DND-41 (cell line): ENCODE measurements around the gene ANKMY2.

Source experiments
- ATAC-seq: fragments of 200-7000 bp; cut with Tn5 transposase; 3 replicates; pipeline ENCODE4 v1.9.1; 2021; ENCODE audit warnings: low read depth; ENCODE audit not compliant: insufficient read depth
- DNase-seq: peaks from one replicate; pipeline ENCODE4 v3.0.0-alpha.2; 2020
- H2AFZ ChIP-seq: 2 replicates; pipeline ENCODE4 v1.6.0; 2012; ENCODE audit warnings: low read depth, low read length
- H3K27ac ChIP-seq: 2 replicates; pipeline ENCODE4 v1.5.1; 2012; ENCODE audit warnings: low read length, inconsistent platforms
- H3K27me3 ChIP-seq: fragments of 200-600 bp; sonication (generic); 2 replicates; pipeline ENCODE4 v1.6.0; 2012; ENCODE audit warnings: low read length, mild to moderate bottlenecking, inconsistent platforms; ENCODE audit not compliant: insufficient read depth, poor library complexity
- H3K36me3 ChIP-seq: 2 replicates; pipeline ENCODE4 v1.5.1; 2012; ENCODE audit warnings: low read length, inconsistent platforms; ENCODE audit not compliant: insufficient read depth
- H3K4me1 ChIP-seq: 2 replicates; pipeline ENCODE4 v1.5.1; 2012; ENCODE audit warnings: mild to moderate bottlenecking, low read length; ENCODE audit not compliant: insufficient read depth
- H3K4me2 ChIP-seq: 2 replicates; pipeline ENCODE4 v1.6.0; 2012; ENCODE audit warnings: mild to moderate bottlenecking, moderate library complexity, low read length, inconsistent platforms; ENCODE audit not compliant: insufficient read depth
- H3K4me3 ChIP-seq, 2 experiments: fragments of 200-600 bp in 1 of 2; shearing (Covaris generic) in 1 of 2; 2 replicates each; pipeline ENCODE4 v1.5.1; 2012 to 2016; ENCODE audit warnings: inconsistent platforms in 2 of 2, low read length in 2 of 2, mild to moderate bottlenecking in 2 of 2, low read depth in 1 of 2, moderate library complexity in 1 of 2
- H3K79me2 ChIP-seq: 2 replicates; pipeline ENCODE4 v1.6.0; 2012; ENCODE audit warnings: low read length, inconsistent platforms; ENCODE audit not compliant: insufficient read depth
- H3K9ac ChIP-seq: 2 replicates; pipeline ENCODE4 v1.6.0; 2012; ENCODE audit warnings: low read depth, mild to moderate bottlenecking, inconsistent platforms, low read length, moderate library complexity
- H3K9me3 ChIP-seq: 2 replicates; pipeline ENCODE4 v1.5.1; 2012; ENCODE audit warnings: low read length, moderate library complexity, mild to moderate bottlenecking, inconsistent platforms; ENCODE audit not compliant: insufficient read depth, severe bottlenecking
- H4K20me1 ChIP-seq: 2 replicates; pipeline ENCODE4 v1.6.0; 2012; ENCODE audit warnings: low read length; ENCODE audit not compliant: insufficient read depth
- EZH2 ChIP-seq: IDR thresholded peaks from 3 replicates; pipeline ENCODE4 v1.6.1; 2012; ENCODE audit warnings: borderline replicate concordance, low read depth, mild to moderate bottlenecking, moderate library complexity, low read length, inconsistent platforms; ENCODE audit not compliant: severe bottlenecking
- TF ChIP-seq, protein P1 (sequence below): IDR thresholded peaks from 2 replicates; pipeline ENCODE4 v1.5.1; 2012; ENCODE audit warnings: borderline replicate concordance, low read length, moderate library complexity, mild to moderate bottlenecking; ENCODE audit not compliant: poor library complexity, severe bottlenecking; ENCODE audit errors: extremely low read depth

Gene ANKMY2

DNA sequence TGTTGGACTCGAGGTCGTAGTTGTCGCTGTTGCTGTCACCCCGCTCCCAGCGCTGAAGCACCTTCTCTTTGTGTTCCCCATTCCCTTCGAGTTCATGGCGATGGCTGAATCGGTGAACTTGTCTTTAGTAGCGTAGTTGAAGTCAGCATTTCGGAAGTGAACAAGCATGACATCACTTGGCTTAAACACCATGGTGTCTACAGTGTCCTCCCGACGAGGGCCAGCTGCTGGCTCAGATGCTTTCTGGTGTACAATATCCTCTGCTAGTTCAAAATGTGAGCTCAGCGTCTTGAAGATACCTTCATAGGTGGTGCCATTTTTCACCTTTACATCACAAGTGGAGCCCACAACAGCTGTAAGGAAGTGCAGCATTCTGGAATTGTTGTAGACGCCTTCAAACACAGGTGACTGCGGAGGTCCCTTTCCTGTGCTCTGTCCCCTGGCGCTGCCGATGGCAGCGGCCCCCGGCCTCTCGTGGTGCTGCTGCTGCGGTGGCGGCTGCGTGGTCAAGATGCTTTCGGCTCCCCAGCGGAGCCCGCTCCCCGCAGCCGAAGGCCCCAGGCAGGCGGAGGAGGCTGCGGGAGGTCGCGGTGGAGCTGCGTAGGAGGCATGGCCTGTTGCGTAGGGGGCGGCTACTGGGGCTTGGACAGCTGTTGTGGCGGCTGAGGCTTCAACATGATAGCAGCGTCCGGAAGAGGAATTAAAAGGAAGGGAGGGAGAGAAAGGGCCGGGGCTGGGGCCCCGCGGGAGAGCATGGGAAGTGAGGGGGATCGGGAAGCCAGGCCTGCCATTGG is 59.3 kb downstream of the ANKMY2 start:
- no peak overlapping the region for H3K27ac ChIP-seq
- no peaks in the 10 kb centered on the region for H3K79me2 ChIP-seq
- no peak for DNase-seq
- no peak overlapping the region for H3K4me3 ChIP-seq
- H3K9ac ChIP-seq: no peak overlapping the region
- no peak for ATAC-seq
- TF ChIP-seq, protein P1, sequence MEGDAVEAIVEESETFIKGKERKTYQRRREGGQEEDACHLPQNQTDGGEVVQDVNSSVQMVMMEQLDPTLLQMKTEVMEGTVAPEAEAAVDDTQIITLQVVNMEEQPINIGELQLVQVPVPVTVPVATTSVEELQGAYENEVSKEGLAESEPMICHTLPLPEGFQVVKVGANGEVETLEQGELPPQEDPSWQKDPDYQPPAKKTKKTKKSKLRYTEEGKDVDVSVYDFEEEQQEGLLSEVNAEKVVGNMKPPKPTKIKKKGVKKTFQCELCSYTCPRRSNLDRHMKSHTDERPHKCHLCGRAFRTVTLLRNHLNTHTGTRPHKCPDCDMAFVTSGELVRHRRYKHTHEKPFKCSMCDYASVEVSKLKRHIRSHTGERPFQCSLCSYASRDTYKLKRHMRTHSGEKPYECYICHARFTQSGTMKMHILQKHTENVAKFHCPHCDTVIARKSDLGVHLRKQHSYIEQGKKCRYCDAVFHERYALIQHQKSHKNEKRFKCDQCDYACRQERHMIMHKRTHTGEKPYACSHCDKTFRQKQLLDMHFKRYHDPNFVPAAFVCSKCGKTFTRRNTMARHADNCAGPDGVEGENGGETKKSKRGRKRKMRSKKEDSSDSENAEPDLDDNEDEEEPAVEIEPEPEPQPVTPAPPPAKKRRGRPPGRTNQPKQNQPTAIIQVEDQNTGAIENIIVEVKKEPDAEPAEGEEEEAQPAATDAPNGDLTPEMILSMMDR: no peak
- TF ChIP-seq EZH2: no peak
- H3K27me3 ChIP-seq: no peaks in the 10 kb centered on the region
- no peaks in the 10 kb centered on the region for H3K36me3 ChIP-seq
- no peak overlapping the region for H2AFZ ChIP-seq
- no peaks in the 10 kb centered on the region for H4K20me1 ChIP-seq
- H3K9me3 ChIP-seq: no peaks in the 10 kb centered on the region
- no peaks in the 10 kb centered on the region for H3K4me1 ChIP-seq
- H3K4me2 ChIP-seq: no peak overlapping the region

DNA sequence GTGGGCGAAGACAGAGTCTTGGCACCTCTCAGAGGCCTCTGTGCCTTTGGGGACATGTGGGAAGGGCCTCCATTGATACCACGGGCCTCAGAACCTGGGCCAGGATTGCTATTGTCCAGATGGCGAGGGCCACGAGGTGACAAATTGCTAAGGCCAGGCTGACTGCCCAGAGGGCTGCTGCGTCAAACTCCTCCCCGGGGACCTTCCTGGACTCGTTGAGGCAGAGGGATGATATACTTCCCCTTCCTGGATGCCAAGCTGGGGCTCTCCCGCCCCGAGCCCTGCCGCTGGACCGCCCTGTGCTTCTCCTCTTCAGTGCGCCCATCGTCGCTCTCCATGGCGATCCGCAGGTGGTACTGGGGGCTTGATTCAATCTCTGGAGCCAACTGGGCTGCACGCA is 60.0 kb downstream of the ANKMY2 start:
- no peak overlapping the region for H2AFZ ChIP-seq

DNA sequence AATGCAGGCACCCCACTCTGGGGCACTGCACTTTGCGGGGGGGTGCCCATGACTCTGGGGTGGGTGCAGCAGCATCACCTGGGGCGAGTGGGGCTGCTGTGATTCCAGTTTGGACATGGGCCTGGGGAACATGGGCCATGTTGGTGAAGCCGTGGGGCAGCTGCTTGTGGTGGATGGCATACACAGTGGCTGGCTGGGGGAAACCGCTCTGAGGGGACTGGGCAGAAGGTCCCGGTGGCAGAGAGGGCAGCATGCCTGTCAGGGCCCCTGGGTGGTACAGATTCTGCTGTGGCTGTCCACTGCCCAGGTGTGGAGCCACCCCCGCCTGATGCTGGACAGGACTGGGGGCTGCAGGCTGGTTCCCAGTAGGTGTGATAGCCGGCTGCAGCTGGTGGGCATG is 61.7 kb downstream of the ANKMY2 start:
- TF ChIP-seq EZH2: no peak
- TF ChIP-seq, protein P1: no peak
- no peaks in the 10 kb centered on the region for H3K27me3 ChIP-seq
- DNase-seq: no peak
- no peak overlapping the region for H3K4me2 ChIP-seq
- no peak overlapping the region for H3K4me3 ChIP-seq
- H3K4me1 ChIP-seq: no peaks in the 10 kb centered on the region
- H3K79me2 ChIP-seq: no peaks in the 10 kb centered on the region
- no peak overlapping the region for H2AFZ ChIP-seq
- H4K20me1 ChIP-seq: no peaks in the 10 kb centered on the region
- H3K9me3 ChIP-seq: no peaks in the 10 kb centered on the region
- no peak for ATAC-seq
- H3K27ac ChIP-seq: no peak overlapping the region
- no peak overlapping the region for H3K9ac ChIP-seq
- H3K36me3 ChIP-seq: no peaks in the 10 kb centered on the region

More for the DNA sequence above, 60.0 kb downstream of the ANKMY2 start:
- DNase-seq (no peak), ATAC-seq (no peak)
- Histone ChIP-seq H3K79me2 (no peaks in the 10 kb centered on the region), H3K4me3 (no peak overlapping the region), H3K9me3 (no peaks in the 10 kb centered on the region), H3K4me1 (no peaks in the 10 kb centered on the region), H3K9ac (no peak overlapping the region), H3K4me2 (no peak overlapping the region), H3K27me3 (no peaks in the 10 kb centered on the region), H4K20me1 (no peaks in the 10 kb centered on the region), H3K36me3 (no peaks in the 10 kb centered on the region), H3K27ac (no peak overlapping the region)
- TF ChIP-seq, protein P1: no peak
- TF ChIP-seq EZH2: no peak
